Raji (cell line): ENCODE measurements around the gene ZP1.

Source experiments
- POLR2A ChIP-seq: IDR thresholded peaks from 2 replicates; pipeline ENCODE4 v1.6.1; 2011; ENCODE audit warnings: low read depth, low read length, control low read depth; ENCODE audit not compliant: insufficient read depth

ZP1 gene

GRCh38 chr11:60852117-60852981 lies 15.0 kb upstream of the ZP1 start:
- TF ChIP-seq POLR2A: no peak

DNA sequence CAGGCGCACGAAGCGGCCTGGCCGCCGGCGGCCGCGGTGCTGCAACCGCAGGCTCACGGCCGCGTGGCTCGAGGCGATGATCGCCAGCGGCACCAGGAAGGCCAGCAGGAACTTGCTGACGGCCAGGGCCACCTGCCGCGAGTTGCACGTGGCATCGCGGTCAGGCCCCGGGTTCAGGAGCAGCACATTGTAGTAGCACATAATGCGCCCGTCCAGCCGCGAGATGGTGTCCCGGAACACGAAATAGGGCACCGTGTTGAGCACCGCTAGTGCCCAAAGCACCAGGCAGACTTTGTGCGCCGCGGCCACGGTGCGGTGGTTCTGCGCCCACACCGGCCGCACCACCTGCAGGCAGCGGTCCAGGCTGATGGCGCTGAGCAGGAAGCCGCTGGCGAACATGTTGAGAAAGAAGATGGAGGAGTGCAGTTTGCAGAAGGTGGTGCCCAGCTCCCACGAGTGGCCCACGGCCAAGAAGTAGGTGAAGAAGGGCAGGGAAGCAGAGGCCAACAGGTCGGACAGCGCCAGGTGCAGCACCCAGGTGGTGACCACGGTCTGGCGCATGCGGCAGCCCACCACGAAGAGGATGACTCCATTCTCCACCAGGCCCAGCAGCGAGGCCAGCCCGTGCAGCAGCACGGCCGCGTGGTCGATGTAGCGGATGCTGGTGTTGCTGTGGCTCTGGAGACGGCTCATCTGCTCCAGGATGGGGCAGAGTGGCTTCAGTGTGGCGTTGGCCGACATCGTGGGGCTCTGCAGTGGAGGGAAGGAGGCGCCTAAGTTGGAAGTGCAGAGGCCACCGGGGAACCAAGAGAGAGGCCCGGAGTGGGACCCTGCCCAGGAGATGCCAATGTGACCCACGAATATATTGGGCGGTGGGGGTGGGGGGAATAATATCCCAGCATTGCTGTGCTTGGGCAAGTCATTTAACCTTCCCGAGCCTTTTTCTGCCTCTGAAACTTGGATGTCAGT lies 14.1 kb upstream of the ZP1 start:
- TF ChIP-seq POLR2A: no peak

DNA sequence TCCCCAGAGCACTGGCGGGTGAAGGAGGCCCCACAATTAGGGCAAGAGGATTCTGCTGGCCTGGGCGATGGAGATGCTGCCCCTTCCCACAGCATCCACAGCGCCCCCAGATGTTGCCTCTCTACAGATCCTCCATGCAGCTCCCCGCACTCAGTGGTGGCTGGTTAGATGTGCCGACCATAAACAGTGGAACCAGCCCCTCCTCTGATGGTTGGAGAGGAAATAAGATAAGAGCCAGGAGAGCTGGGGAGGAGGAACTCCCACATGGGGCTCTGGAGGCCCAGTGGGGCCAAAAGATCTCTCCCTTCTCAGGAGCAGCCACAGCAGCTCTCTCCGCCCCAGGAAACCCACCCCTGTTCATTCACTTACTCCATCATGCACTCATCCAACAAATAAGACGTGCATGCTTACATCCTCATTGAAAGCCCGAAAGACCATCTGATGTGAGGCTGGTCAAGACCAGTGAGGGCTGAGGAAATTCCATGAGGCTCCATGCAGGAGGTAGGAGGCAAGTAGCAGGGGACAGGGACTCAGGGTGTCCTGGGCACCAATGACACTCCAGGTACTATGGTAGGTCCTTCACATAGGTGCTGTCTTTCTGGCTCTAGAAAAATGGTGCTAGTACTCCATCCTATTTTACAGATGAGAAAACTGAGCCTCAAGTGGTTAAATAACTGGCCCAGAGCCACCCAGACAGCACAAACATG lies 13.0 kb upstream of the ZP1 start:
- TF ChIP-seq POLR2A: no peak

DNA sequence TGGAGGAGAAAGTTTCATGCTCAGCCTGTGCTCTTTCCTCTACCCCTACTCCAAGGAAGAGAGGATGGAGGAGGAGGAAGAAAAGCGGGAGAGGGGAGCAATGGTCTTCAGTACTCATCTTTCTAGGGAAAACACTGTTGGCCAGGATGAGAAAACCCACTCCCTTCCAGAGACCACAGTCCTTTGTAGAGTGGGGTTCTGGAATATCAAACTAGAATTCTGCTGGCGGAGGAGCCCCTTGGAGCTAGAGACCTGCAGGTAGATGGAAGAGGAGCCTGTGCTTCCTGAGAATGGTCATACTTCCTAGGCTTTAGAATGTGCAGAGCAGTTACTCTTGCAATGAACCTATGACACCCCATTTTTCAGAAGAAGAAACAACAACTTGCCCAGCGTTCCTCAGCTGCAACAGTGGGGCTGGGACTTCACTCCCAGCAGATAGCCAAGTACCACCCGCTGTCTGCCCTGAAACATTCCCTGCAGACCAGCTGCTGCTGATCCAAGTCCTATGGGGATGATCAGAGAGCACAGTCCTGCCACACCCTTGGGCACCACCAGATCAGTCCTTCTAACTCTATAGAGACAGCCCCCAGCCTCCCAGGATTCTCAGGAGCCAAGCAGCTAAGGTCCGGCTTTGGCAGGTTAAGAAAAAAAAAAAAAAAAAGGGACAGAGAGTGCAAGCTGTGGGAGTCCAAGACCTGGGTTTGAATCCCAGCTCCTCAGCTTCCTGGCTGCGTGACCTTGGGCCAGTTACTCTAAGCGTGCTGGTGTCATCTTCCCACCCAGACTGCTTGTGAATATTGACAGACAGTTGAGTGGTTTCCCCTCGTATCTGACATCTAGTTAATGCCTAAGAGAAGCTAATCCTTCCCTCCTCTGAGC lies 12.3 kb upstream of the ZP1 start:
- TF ChIP-seq POLR2A: no peak

DNA sequence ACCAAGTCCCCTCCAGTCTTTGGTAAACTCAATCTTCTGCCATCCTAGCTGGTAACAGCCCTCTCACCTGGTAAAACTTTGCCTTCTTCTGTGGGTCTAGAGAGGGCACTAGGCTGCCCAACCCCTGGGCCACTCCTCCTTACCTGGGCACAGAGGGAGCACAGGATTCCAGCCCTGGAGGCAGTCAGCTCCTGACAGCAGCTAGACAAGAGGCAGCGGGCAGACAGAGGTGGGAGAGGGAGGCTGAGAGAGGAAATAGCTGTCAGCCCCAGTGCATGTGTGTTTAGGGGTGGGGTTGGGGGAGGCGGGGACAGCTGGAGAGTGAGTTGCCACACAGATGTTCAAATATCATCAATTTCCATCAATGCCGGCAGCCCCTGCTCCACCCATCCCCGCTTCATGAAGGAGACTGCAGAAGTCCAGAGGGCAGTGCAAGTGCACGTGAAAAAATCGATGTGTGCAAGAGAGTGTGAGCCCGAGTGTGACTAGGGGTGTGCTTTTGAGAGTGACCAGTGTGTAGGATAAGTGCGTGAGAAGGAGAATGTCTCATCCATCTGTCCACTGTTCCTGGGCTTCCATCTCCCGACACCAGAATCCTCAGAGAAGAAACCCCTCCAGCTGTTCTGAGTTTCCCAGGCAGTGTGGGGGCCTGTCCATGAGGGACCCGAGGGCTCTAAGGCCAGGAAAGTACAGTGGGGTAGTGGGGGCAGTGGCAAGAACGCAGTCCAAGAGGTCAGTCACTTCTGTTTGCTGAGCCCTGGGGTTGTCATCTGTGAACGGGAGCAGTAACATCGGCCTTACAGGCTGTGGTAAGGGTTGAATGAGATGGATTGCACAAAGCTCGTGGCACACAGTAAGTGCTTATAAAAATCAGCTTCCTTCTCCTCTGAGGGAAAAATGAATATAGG lies 11.4 kb upstream of the ZP1 start, which contains the start of gene PTGDR2:
Gene PTGDR2, minus strand, starts transcription at position 225 of the 908 bp plus-strand sequence. CDS start 2,228 bp downstream, outside the sequence.
- TF ChIP-seq POLR2A: no peak

- TF ChIP-seq POLR2A: no peak
Observed at GRCh38 chr11:60857378-60858232, 9.7 kb upstream of the ZP1 start.

GRCh38 chr11:60858236-60858635 lies 9.1 kb upstream of the ZP1 start:
- no peak for TF ChIP-seq POLR2A

GRCh38 chr11:60858731-60859464 lies 8.4 kb upstream of the ZP1 start:
- no peak for TF ChIP-seq POLR2A

DNA sequence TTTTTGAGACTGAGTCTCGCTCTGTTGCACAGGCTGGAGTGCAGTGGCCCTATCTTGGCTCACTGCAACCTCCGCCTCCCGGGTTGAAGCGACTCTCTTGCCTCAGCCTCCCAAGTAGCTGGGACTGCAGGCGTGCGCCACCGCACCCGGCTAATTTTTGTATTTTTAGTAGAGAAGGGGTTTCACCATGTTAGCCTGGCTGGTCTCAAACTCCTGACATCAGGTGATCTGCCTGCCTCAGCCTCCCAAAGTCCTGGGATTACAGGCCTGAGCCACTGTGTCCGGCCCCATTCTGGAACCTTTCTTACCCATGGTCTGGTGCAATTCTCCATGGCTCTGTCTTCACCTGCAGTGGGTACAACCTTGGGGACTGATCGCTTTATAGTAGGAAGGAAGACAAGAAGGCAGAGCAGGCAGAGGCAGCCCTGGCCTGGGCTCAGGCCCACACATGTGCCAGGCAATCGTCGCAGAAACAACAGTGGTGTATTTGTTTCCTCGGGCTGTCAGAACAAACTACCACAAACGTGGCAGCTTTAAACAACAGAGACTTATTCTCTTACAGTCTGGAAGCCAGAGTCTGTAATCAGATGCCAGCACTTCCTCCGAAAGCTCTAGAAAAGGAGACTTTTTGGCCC lies 7.6 kb upstream of the ZP1 start:
- TF ChIP-seq POLR2A: no peak

GRCh38 chr11:60860943-60861342 lies 6.4 kb upstream of the ZP1 start:
- TF ChIP-seq POLR2A: no peak

DNA sequence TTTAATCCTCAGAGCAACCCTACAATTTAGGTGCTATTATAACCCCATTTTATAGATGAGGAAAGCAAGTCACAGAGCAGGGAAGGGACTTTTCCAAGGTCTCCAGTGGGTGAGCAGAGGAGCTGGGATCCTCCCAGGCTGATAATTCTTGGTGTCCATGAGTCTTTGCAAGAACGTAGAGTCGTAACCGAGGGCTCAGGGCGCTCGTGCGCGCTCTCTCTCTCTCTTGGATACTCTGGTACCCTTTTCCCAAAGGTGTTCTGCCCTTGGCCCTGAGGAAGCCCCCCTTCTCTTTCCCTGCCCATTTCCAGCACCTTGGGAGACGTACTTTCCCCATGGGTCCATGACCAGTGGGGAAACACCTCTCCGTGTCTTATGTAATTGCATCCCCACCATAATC lies 5.2 kb upstream of the ZP1 start:
- no peak for TF ChIP-seq POLR2A
